Transverse colon (tissue), 4 donors: Measurements from ENCODE around the gene FUT6. TPM values are rescaled to one million over a fixed set of nuclear protein-coding genes. Genes with fewer than 3 reads are reported as not detected.
A peak's percentile ranks its signal among the peaks of the same experiment; 100 is the strongest.

Experiments used
- DNase-seq: peaks from one replicate; pipeline ENCODE4 v3.0.0-alpha.2; 2019
- H3K27ac ChIP-seq, 4 donors: fragments of 200-600 bp; sonication (generic); 2 replicates each; pipeline ENCODE4 v1.5.1; 2016 to 2018; ENCODE audit warnings: inconsistent platforms in 4 of 4
- H3K27me3 ChIP-seq: fragments of 200-600 bp; sonication (generic); 2 replicates; pipeline ENCODE4 v1.5.1; 2017; ENCODE audit warnings: inconsistent platforms
- H3K36me3 ChIP-seq, 4 donors: fragments of 200-600 bp; sonication (generic); 2 replicates each; pipeline ENCODE4 v1.5.1; 2017 to 2019; ENCODE audit warnings: inconsistent platforms in 4 of 4
- H3K4me1 ChIP-seq, 4 donors: fragments of 200-600 bp; sonication (generic); 2 replicates each; pipeline ENCODE4 v1.5.1; 2017 to 2020; ENCODE audit warnings: inconsistent platforms in 4 of 4
- H3K4me3 ChIP-seq, 4 donors: fragments of 200-600 bp; sonication (generic); 1 replicate in 1 of 4; 2 replicates in 3 of 4; pipeline versions ENCODE4 v1.5.1 to v1.6.1; 2017 to 2019; ENCODE audit warnings: inconsistent platforms in 4 of 4
- H3K9me3 ChIP-seq, 2 donors: fragments of 200-600 bp; sonication (generic); 2 replicates each; pipeline ENCODE4 v1.5.1; 2017 to 2019; ENCODE audit warnings: inconsistent platforms in 2 of 2
- EP300 ChIP-seq: sonication (generic); formaldehyde crosslinking; IDR thresholded peaks from one replicate; pipeline ENCODE4 v1.6.1; 2017; ENCODE audit warnings: antibody characterized with exemption, low read depth
- POLR2A ChIP-seq: fragments of 450-650 bp; IDR thresholded peaks from one replicate; pipeline ENCODE4 v1.6.1; 2016; ENCODE audit warnings: antibody characterized with exemption, mild to moderate bottlenecking, moderate library complexity
- POLR2AphosphoS5 ChIP-seq, 3 donors: sonication (generic); formaldehyde crosslinking; IDR thresholded peaks; one replicate each; pipeline ENCODE4 v1.6.1; 2016; ENCODE audit warnings: antibody characterized with exemption in 3 of 3
- WGBS, 2 donors: methylation state at CpG; one replicate each; pipeline ENCODE4 v1.1.5; 2018; ENCODE audit warnings: low coverage in 1 of 2; 5-methylcytosine and 5-hydroxymethylcytosine counted together
- in situ Hi-C, 4 donors: fragments of 200-750 bp; cut with MboI; loops; one replicate each; pipeline versions ENCODE4 v1.15.0 to v1.15.1; 2017; ENCODE audit warnings: low sequenced_read_pairs in 3 of 4, low pct_ligation_motif_present in 1 of 4, low pct_unique_long_range_greater_than_20kb in 1 of 4
- intact Hi-C: fragments of 100-400 bp; cut with DNase I; formaldehyde crosslinking; loops from one replicate; pipeline ENCODE4 v1.15.1; 2023; ENCODE audit warnings: low total_unique reads
- total RNA-seq, 4 donors: library from RNA; depleted of rRNA; stranded (reverse); fragments of >200 nt; gene quantifications; one replicate each; pipeline ENCODE4 v1.1.0, GENCODE V29; 2016
- TF ChIP-seq, protein P1 (sequence below), 5 experiments: fragments of 200-600 bp in 3 of 5; fragments of 450-650 bp in 2 of 5; sonication (generic) in 3 of 5; IDR thresholded peaks; 1 replicate in 2 of 5; 2 replicates in 3 of 5; pipeline ENCODE4 v1.5.1; 2016 to 2017; ENCODE audit warnings: antibody characterized with exemption in 5 of 5, inconsistent platforms in 3 of 5, mild to moderate bottlenecking in 2 of 5, moderate library complexity in 1 of 5

FUT6 gene
- total RNA-seq, 4 donors from 2014 or later, result 71.9 to 251 (median 115) TPM

DNA sequence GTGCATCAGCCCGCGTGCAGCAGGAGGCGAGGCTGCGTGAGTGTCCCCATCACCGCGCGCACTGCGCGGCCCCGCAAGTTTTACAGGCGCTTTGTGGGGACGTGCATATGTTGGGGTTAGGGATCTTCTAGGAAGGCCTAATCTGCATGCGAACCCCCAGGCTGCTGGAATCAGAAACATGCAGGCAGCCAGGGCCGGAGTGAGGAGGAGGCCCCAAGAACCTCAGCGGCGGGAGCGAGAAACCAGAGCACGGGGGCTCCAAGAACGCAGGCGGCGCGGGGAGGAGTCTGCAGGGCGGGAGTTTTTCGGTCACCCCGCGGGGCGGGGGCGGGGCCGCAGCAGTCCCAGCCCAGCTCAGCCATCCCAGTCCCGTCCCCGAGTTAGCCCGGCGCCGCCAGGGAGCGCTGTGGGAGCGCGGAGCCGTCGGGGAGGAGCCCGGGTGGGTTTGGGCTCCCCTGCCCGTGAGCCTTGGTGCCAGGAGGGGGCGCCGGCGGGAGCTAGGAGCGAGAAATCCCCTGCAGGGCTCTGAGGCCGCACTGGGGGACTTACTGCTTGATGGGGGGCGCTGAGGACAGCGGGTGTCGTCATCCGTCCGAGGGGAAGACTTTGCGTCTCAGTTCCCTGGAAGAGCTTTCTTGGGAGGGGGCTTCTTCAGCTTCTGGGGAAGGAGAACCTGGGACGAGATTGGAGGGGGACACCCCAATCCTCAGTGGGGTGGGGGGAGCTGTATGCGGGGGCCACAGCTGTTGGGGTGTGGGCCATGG is 35.6 kb downstream of the FUT6 start:
- Histone ChIP-seq H3K27ac (peak overlapping the region; percentile 33 to 86 (median 55)), H3K27me3 (peaks cover 30% of the 10 kb centered on the region), H3K36me3 (no peaks in the 10 kb centered on the region), H3K4me3 (peak overlapping the region in 3 of 4 donors; percentile 8 to 48 (median 47)), H3K4me1 (peaks cover 4 to 31% (median 22%) of the 10 kb centered on the region in 4 donors), H3K9me3 (no peaks in the 10 kb centered on the region)
- 1% methylated on average over 36 of the region's 54 CpGs; no CpG with 5 or more reads in 1 of the 2 donors for WGBS, 2 donors
- intact Hi-C loops, result loop anchor here (2.0 kb wide), 1 partner anchor 89 kb away; no protein-coding TSS in a partner anchor
- peak; percentile 95 for DNase-seq
- peak in 2 of 3 donors; percentile 28 to 30 for TF ChIP-seq POLR2AphosphoS5 (IDR thresholded peaks at IDR 0.05)
- TF ChIP-seq, protein P1, sequence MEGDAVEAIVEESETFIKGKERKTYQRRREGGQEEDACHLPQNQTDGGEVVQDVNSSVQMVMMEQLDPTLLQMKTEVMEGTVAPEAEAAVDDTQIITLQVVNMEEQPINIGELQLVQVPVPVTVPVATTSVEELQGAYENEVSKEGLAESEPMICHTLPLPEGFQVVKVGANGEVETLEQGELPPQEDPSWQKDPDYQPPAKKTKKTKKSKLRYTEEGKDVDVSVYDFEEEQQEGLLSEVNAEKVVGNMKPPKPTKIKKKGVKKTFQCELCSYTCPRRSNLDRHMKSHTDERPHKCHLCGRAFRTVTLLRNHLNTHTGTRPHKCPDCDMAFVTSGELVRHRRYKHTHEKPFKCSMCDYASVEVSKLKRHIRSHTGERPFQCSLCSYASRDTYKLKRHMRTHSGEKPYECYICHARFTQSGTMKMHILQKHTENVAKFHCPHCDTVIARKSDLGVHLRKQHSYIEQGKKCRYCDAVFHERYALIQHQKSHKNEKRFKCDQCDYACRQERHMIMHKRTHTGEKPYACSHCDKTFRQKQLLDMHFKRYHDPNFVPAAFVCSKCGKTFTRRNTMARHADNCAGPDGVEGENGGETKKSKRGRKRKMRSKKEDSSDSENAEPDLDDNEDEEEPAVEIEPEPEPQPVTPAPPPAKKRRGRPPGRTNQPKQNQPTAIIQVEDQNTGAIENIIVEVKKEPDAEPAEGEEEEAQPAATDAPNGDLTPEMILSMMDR (IDR thresholded peaks at IDR 0.05), result peak; percentile 89 to 98 (median 95)
- no peak for TF ChIP-seq EP300
- peak; percentile 17 for TF ChIP-seq POLR2A
- in situ Hi-C loops, result loop anchor here in 3 of 4 donors (10.0 kb wide), 3 partner anchors 81 to 221 kb away; no protein-coding TSS in a partner anchor

- no peak for DNase-seq
- in situ Hi-C loops, result loop anchor here in 3 of 4 donors (10.0 kb wide), 3 partner anchors 81 to 221 kb away; no protein-coding TSS in a partner anchor
- TF ChIP-seq POLR2A, result no peak
- TF ChIP-seq POLR2AphosphoS5 (IDR thresholded peaks at IDR 0.05), result no peak
- no peak for TF ChIP-seq EP300
- TF ChIP-seq, protein P1 (IDR thresholded peaks at IDR 0.05), result no peak
These were observed 36.1 kb downstream of the FUT6 start for GRCh38 chr19:5803441-5803751.

GRCh38 chr19:5801796-5802619 is 37.5 kb downstream of the FUT6 start:
- no peak overlapping the region for H3K27ac ChIP-seq
- peaks cover 4 to 31% (median 22%) of the 10 kb centered on the region in 4 donors for H3K4me1 ChIP-seq
- TF ChIP-seq, protein P1 (IDR thresholded peaks at IDR 0.05), result no peak
- TF ChIP-seq EP300 (no peak), POLR2A (no peak), POLR2AphosphoS5 (IDR thresholded peaks at IDR 0.05) (no peak)
- H3K36me3 ChIP-seq, result no peaks in the 10 kb centered on the region
- peaks cover 30% of the 10 kb centered on the region for H3K27me3 ChIP-seq
- intact Hi-C loops, result no loop called here
- no peak overlapping the region for H3K4me3 ChIP-seq
- H3K9me3 ChIP-seq, result no peaks in the 10 kb centered on the region
- in situ Hi-C loops, result loop anchor here in 3 of 4 donors (10.0 kb wide), 3 partner anchors 83 to 223 kb away; no protein-coding TSS in a partner anchor
- 23 to 36% methylated on average over 12 to 30 of the region's 33 CpGs for WGBS, 2 donors
- no peak for DNase-seq

More at GRCh38 chr19:5803441-5803751, 36.1 kb downstream of the FUT6 start:
- 0 to 3% methylated on average over 1 to 8 of the region's 8 CpGs for WGBS, 2 donors
- Histone ChIP-seq H3K27ac (peak overlapping the region in 1 of 4 donors; percentile 25), H3K4me3 (peak overlapping the region in 2 of 4 donors; percentile 30 to 48), H3K9me3 (no peaks in the 10 kb centered on the region), H3K27me3 (peaks cover 30% of the 10 kb centered on the region), H3K36me3 (no peaks in the 10 kb centered on the region), H3K4me1 (peaks cover 4 to 31% (median 22%) of the 10 kb centered on the region in 4 donors)
- intact Hi-C loops, result no loop called here
